ENCODE measurements around the gene CELF2.
"Not testable (repeated sequence)": the region's sequence is repeated elsewhere in the genome, so short reads cannot be mapped to it uniquely, and the experiment has no call there.

The CELF2 gene

DNA sequence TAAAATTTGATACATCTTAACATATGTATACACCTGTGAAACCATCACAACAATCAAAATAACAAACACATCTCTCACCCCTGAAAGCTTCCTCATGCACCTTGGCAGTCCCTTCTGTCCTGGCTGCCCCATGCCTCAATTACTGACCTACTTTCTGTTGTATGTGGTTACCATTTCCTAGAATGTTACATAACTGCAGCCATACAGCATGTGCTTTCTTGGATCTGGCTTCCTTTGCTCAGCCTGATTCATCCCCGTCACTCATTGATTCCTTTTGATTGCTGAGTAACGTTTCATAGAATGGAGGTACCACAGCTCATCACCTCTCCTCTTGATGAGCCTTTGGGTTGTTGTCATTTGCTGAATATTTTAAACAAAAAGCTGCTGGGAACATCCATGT lies 165.3 kb downstream of the CELF2 start:
- H3K4me1 Mint-ChIP-seq = peaks cover 21% of the 10 kb centered on the region
- no peak overlapping the region for H3K27ac Mint-ChIP-seq
- TF ChIP-seq, protein P1, sequence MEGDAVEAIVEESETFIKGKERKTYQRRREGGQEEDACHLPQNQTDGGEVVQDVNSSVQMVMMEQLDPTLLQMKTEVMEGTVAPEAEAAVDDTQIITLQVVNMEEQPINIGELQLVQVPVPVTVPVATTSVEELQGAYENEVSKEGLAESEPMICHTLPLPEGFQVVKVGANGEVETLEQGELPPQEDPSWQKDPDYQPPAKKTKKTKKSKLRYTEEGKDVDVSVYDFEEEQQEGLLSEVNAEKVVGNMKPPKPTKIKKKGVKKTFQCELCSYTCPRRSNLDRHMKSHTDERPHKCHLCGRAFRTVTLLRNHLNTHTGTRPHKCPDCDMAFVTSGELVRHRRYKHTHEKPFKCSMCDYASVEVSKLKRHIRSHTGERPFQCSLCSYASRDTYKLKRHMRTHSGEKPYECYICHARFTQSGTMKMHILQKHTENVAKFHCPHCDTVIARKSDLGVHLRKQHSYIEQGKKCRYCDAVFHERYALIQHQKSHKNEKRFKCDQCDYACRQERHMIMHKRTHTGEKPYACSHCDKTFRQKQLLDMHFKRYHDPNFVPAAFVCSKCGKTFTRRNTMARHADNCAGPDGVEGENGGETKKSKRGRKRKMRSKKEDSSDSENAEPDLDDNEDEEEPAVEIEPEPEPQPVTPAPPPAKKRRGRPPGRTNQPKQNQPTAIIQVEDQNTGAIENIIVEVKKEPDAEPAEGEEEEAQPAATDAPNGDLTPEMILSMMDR (IDR thresholded peaks at IDR 0.05) = no peak
- peaks cover 10% of the 10 kb centered on the region for H3K36me3 Mint-ChIP-seq (ENCODE audit: low read depth)
- peaks cover 18% of the 10 kb centered on the region for H3K9me3 Mint-ChIP-seq
- DNase-seq = no peak
- H3K27me3 Mint-ChIP-seq (ENCODE audit: low read depth, poor library complexity) = peaks cover 3% of the 10 kb centered on the region
- no peak overlapping the region for H3K4me3 Mint-ChIP-seq

GRCh38 chr10:11184093-11184492 lies 166.4 kb downstream of the CELF2 start:
- no peak for DNase-seq
- Mint-ChIP-seq H3K4me1 (peaks cover 11% of the 10 kb centered on the region), H3K36me3 (ENCODE audit: low read depth) (peaks cover 10% of the 10 kb centered on the region), H3K9me3 (peaks cover 27% of the 10 kb centered on the region), H3K4me3 (no peak overlapping the region), H3K27me3 (ENCODE audit: low read depth, poor library complexity) (peaks cover 3% of the 10 kb centered on the region), H3K27ac (no peak overlapping the region)
- TF ChIP-seq, protein P1 (IDR thresholded peaks at IDR 0.05) = no peak

GRCh38 chr10:11185128-11185665 lies 167.5 kb downstream of the CELF2 start:
- DNase-seq, H3K27ac Mint-ChIP-seq: not testable (repeated sequence)
- H3K4me1 Mint-ChIP-seq = peaks cover 10% of the 10 kb centered on the region

GRCh38 chr10:11186374-11186773 lies 168.7 kb downstream of the CELF2 start:
- Mint-ChIP-seq H3K27ac (no peak overlapping the region), H3K4me1 (peaks cover 22% of the 10 kb centered on the region), H3K4me3 (no peak overlapping the region), H3K36me3 (ENCODE audit: low read depth) (peaks cover 10% of the 10 kb centered on the region), H3K9me3 (peaks cover 31% of the 10 kb centered on the region), H3K27me3 (ENCODE audit: low read depth, poor library complexity) (peaks cover 6% of the 10 kb centered on the region)
- no peak for DNase-seq
- TF ChIP-seq, protein P1 (IDR thresholded peaks at IDR 0.05) = no peak

More at GRCh38 chr10:11185128-11185665, 167.5 kb downstream of the CELF2 start:
- not testable (repeated sequence) for H3K27me3 Mint-ChIP-seq (ENCODE audit: low read depth, poor library complexity); H3K4me3 Mint-ChIP-seq; H3K36me3 Mint-ChIP-seq (ENCODE audit: low read depth)
- H3K9me3 Mint-ChIP-seq = peaks cover 31% of the 10 kb centered on the region

- Mint-ChIP-seq H3K27me3 (ENCODE audit: low read depth, poor library complexity) (peaks cover 9% of the 10 kb centered on the region), H3K4me3 (no peak overlapping the region), H3K36me3 (ENCODE audit: low read depth) (peaks cover 10% of the 10 kb centered on the region), H3K9me3 (peaks cover 31% of the 10 kb centered on the region), H3K27ac (no peak overlapping the region), H3K4me1 (peaks cover 24% of the 10 kb centered on the region)
- TF ChIP-seq, protein P1 (IDR thresholded peaks at IDR 0.05) = no peak
- no peak for DNase-seq
These were observed 172.1 kb downstream of the CELF2 start for GRCh38 chr10:11189582-11190376.

- TF ChIP-seq, protein P1 (IDR thresholded peaks at IDR 0.05) = no peak
- Mint-ChIP-seq H3K4me3 (no peak overlapping the region), H3K27me3 (ENCODE audit: low read depth, poor library complexity) (peaks cover 9% of the 10 kb centered on the region), H3K36me3 (ENCODE audit: low read depth) (peaks cover 3% of the 10 kb centered on the region), H3K4me1 (peaks cover 30% of the 10 kb centered on the region), H3K9me3 (peaks cover 18% of the 10 kb centered on the region), H3K27ac (no peak overlapping the region)
- DNase-seq = no peak
These were observed 173.5 kb downstream of the CELF2 start for GRCh38 chr10:11191190-11191589.
